ENCODE measurements around the gene NF1.
"Not testable (repeated sequence)": the region's sequence is repeated elsewhere in the genome, so short reads cannot be mapped to it uniquely, and the experiment has no call there.

Gene NF1

GRCh38 chr17:31079731-31080130 lies 15.0 kb upstream of the NF1 start:
- Histone ChIP-seq H3K27ac (ENCODE audit: insufficient read depth, low read length, poor library complexity, severe bottlenecking) (no peak overlapping the region), H3K4me1 (ENCODE audit: control insufficient read depth, insufficient read depth, low read length, poor library complexity, severe bottlenecking) (no peaks in the 10 kb centered on the region), H3K36me3 (ENCODE audit: control insufficient read depth, insufficient read depth, low read length) (no peaks in the 10 kb centered on the region), H3K27me3 (replicated peaks; ENCODE audit: control insufficient read depth, insufficient read depth, low read length, poor library complexity, severe bottlenecking) (no peaks in the 10 kb centered on the region), H3K9me3 (ENCODE audit: control insufficient read depth, low read length) (no peaks in the 10 kb centered on the region), H3K4me3 (ENCODE audit: insufficient read depth, low read depth, low read length, poor library complexity, severe bottlenecking) (no peak overlapping the region)
- DNase-seq: no peak

- Histone ChIP-seq H3K4me3 (ENCODE audit: insufficient read depth, low read depth, low read length, poor library complexity, severe bottlenecking) (no peak overlapping the region), H3K9me3 (ENCODE audit: control insufficient read depth, low read length) (no peaks in the 10 kb centered on the region), H3K27ac (ENCODE audit: insufficient read depth, low read length, poor library complexity, severe bottlenecking) (no peak overlapping the region), H3K4me1 (ENCODE audit: control insufficient read depth, insufficient read depth, low read length, poor library complexity, severe bottlenecking) (no peaks in the 10 kb centered on the region), H3K27me3 (replicated peaks; ENCODE audit: control insufficient read depth, insufficient read depth, low read length, poor library complexity, severe bottlenecking) (no peaks in the 10 kb centered on the region), H3K36me3 (ENCODE audit: control insufficient read depth, insufficient read depth, low read length) (no peaks in the 10 kb centered on the region)
- no peak for DNase-seq
Observed at GRCh38 chr17:31085563-31085962, 9.2 kb upstream of the NF1 start.

GRCh38 chr17:31089471-31089870 lies 5.3 kb upstream of the NF1 start:
- no peak overlapping the region for H3K27ac ChIP-seq (ENCODE audit: insufficient read depth, low read length, poor library complexity, severe bottlenecking)
- DNase-seq: no peak
- H3K27me3 ChIP-seq (replicated peaks; ENCODE audit: control insufficient read depth, insufficient read depth, low read length, poor library complexity, severe bottlenecking): no peaks in the 10 kb centered on the region
- H3K4me1 ChIP-seq (ENCODE audit: control insufficient read depth, insufficient read depth, low read length, poor library complexity, severe bottlenecking): no peaks in the 10 kb centered on the region
- no peak overlapping the region for H3K4me3 ChIP-seq (ENCODE audit: insufficient read depth, low read depth, low read length, poor library complexity, severe bottlenecking)
- H3K9me3 ChIP-seq (ENCODE audit: control insufficient read depth, low read length): no peaks in the 10 kb centered on the region
- H3K36me3 ChIP-seq (ENCODE audit: control insufficient read depth, insufficient read depth, low read length): no peaks in the 10 kb centered on the region

GRCh38 chr17:31090650-31091049 lies 4.1 kb upstream of the NF1 start:
- DNase-seq; H3K27me3 ChIP-seq (replicated peaks; ENCODE audit: control insufficient read depth, insufficient read depth, low read length, poor library complexity, severe bottlenecking); H3K27ac ChIP-seq (ENCODE audit: insufficient read depth, low read length, poor library complexity, severe bottlenecking); H3K4me1 ChIP-seq (ENCODE audit: control insufficient read depth, insufficient read depth, low read length, poor library complexity, severe bottlenecking); H3K9me3 ChIP-seq (ENCODE audit: control insufficient read depth, low read length); H3K4me3 ChIP-seq (ENCODE audit: insufficient read depth, low read depth, low read length, poor library complexity, severe bottlenecking); H3K36me3 ChIP-seq (ENCODE audit: control insufficient read depth, insufficient read depth, low read length): not testable (repeated sequence)

- Histone ChIP-seq H3K36me3 (ENCODE audit: control insufficient read depth, insufficient read depth, low read length) (no peaks in the 10 kb centered on the region), H3K9me3 (ENCODE audit: control insufficient read depth, low read length) (no peaks in the 10 kb centered on the region), H3K4me3 (ENCODE audit: insufficient read depth, low read depth, low read length, poor library complexity, severe bottlenecking) (no peak overlapping the region), H3K27me3 (replicated peaks; ENCODE audit: control insufficient read depth, insufficient read depth, low read length, poor library complexity, severe bottlenecking) (no peaks in the 10 kb centered on the region), H3K4me1 (ENCODE audit: control insufficient read depth, insufficient read depth, low read length, poor library complexity, severe bottlenecking) (peaks cover 8% of the 10 kb centered on the region), H3K27ac (ENCODE audit: insufficient read depth, low read length, poor library complexity, severe bottlenecking) (no peak overlapping the region)
- no peak for DNase-seq
Observed at GRCh38 chr17:31092475-31093064, 2.2 kb upstream of the NF1 start.

GRCh38 chr17:31093866-31094599 lies 744 bp upstream of the NF1 start:
- DNase-seq: no peak
- Histone ChIP-seq H3K36me3 (ENCODE audit: control insufficient read depth, insufficient read depth, low read length) (no peaks in the 10 kb centered on the region), H3K4me1 (ENCODE audit: control insufficient read depth, insufficient read depth, low read length, poor library complexity, severe bottlenecking) (peaks cover 8% of the 10 kb centered on the region), H3K4me3 (ENCODE audit: insufficient read depth, low read depth, low read length, poor library complexity, severe bottlenecking) (peak overlapping the region; percentile 97), H3K27ac (ENCODE audit: insufficient read depth, low read length, poor library complexity, severe bottlenecking) (peak overlapping the region; percentile 62), H3K9me3 (ENCODE audit: control insufficient read depth, low read length) (no peaks in the 10 kb centered on the region), H3K27me3 (replicated peaks; ENCODE audit: control insufficient read depth, insufficient read depth, low read length, poor library complexity, severe bottlenecking) (no peaks in the 10 kb centered on the region)

GRCh38 chr17:31095236-31096105 lies 694 bp downstream of the NF1 start:
- Histone ChIP-seq H3K27me3 (replicated peaks; ENCODE audit: control insufficient read depth, insufficient read depth, low read length, poor library complexity, severe bottlenecking) (no peaks in the 10 kb centered on the region), H3K4me3 (ENCODE audit: insufficient read depth, low read depth, low read length, poor library complexity, severe bottlenecking) (peak overlapping the region; percentile 97), H3K9me3 (ENCODE audit: control insufficient read depth, low read length) (no peaks in the 10 kb centered on the region), H3K36me3 (ENCODE audit: control insufficient read depth, insufficient read depth, low read length) (no peaks in the 10 kb centered on the region), H3K4me1 (ENCODE audit: control insufficient read depth, insufficient read depth, low read length, poor library complexity, severe bottlenecking) (peaks cover 8% of the 10 kb centered on the region), H3K27ac (ENCODE audit: insufficient read depth, low read length, poor library complexity, severe bottlenecking) (peak overlapping the region; percentile 62)
- peak in 2 of 3 donors; percentile 6 to 11 for DNase-seq

GRCh38 chr17:31096106-31096436 lies 1.3 kb downstream of the NF1 start:
- no peak for DNase-seq
- Histone ChIP-seq H3K9me3 (ENCODE audit: control insufficient read depth, low read length) (no peaks in the 10 kb centered on the region), H3K36me3 (ENCODE audit: control insufficient read depth, insufficient read depth, low read length) (no peaks in the 10 kb centered on the region), H3K27ac (ENCODE audit: insufficient read depth, low read length, poor library complexity, severe bottlenecking) (no peak overlapping the region), H3K4me3 (ENCODE audit: insufficient read depth, low read depth, low read length, poor library complexity, severe bottlenecking) (peak overlapping the region; percentile 97), H3K27me3 (replicated peaks; ENCODE audit: control insufficient read depth, insufficient read depth, low read length, poor library complexity, severe bottlenecking) (no peaks in the 10 kb centered on the region), H3K4me1 (ENCODE audit: control insufficient read depth, insufficient read depth, low read length, poor library complexity, severe bottlenecking) (peaks cover 8% of the 10 kb centered on the region)

GRCh38 chr17:31099016-31099415 lies 4.2 kb downstream of the NF1 start:
- no peaks in the 10 kb centered on the region for H3K36me3 ChIP-seq (ENCODE audit: control insufficient read depth, insufficient read depth, low read length)
- no peaks in the 10 kb centered on the region for H3K9me3 ChIP-seq (ENCODE audit: control insufficient read depth, low read length)
- DNase-seq: no peak
- H3K4me1 ChIP-seq (ENCODE audit: control insufficient read depth, insufficient read depth, low read length, poor library complexity, severe bottlenecking): peaks cover 8% of the 10 kb centered on the region
- H3K27me3 ChIP-seq (replicated peaks; ENCODE audit: control insufficient read depth, insufficient read depth, low read length, poor library complexity, severe bottlenecking): no peaks in the 10 kb centered on the region
- H3K4me3 ChIP-seq (ENCODE audit: insufficient read depth, low read depth, low read length, poor library complexity, severe bottlenecking): no peak overlapping the region
- H3K27ac ChIP-seq (ENCODE audit: insufficient read depth, low read length, poor library complexity, severe bottlenecking): no peak overlapping the region
